MCF 10A (cell line): ENCODE measurements around the gene PIK3R6. TPM values are rescaled to one million over a fixed set of nuclear protein-coding genes. Genes with fewer than 3 reads are reported as not detected.

Experiments used
- BruUV-seq: library from RNA; stranded (reverse); fragments of 400-500 nt; replicated peaks from 2 replicates; lab custom pipeline; 2021; lab: Mats Ljungman, UMichigan
- CTCF ChIA-PET: fragments of 300-600 bp; sonication (Branson Sonifier 250); formaldehyde crosslinking; extraction: SDS; loops from one replicate; lab custom pipeline; 2021; ENCODE audit warnings: antibody characterized with exemption, inconsistent platforms; lab: Yijun Ruan, JAX
- POLR2A ChIA-PET: fragments of 300-600, 350-650 bp; sonication (Branson Sonifier 250); formaldehyde crosslinking; extraction: SDS; loops from one replicate; lab custom pipeline; 2020; ENCODE audit warnings: antibody characterized with exemption, inconsistent platforms; lab: Yijun Ruan, JAX
- DNase-seq: peaks from one replicate; pipeline ENCODE4 v3.0.0-alpha.2; 2018; ENCODE audit not compliant: unreplicated experiment
- H3K27ac Mint-ChIP-seq: one replicate; pipeline ENCODE4 v1.8.0; 2022; ENCODE audit warnings: mild to moderate bottlenecking, low read depth, mixed read lengths; ENCODE audit not compliant: unreplicated experiment
- H3K27me3 Mint-ChIP-seq: one replicate; pipeline ENCODE4 v1.8.0; 2022; ENCODE audit warnings: mixed read lengths; ENCODE audit not compliant: insufficient read depth, unreplicated experiment
- H3K36me3 Mint-ChIP-seq: one replicate; pipeline ENCODE4 v1.8.0; 2022; ENCODE audit warnings: mild to moderate bottlenecking, moderate library complexity, mixed read lengths; ENCODE audit not compliant: insufficient read depth, unreplicated experiment
- H3K4me1 Mint-ChIP-seq: one replicate; pipeline ENCODE4 v1.8.0; 2022; ENCODE audit warnings: mixed read lengths; ENCODE audit not compliant: insufficient read depth, unreplicated experiment
- H3K4me3 Mint-ChIP-seq: one replicate; pipeline ENCODE4 v1.8.0; 2022; ENCODE audit warnings: mild to moderate bottlenecking, moderate library complexity, mixed read lengths; ENCODE audit not compliant: unreplicated experiment
- H3K9me3 Mint-ChIP-seq: one replicate; pipeline ENCODE4 v1.8.0; 2022; ENCODE audit warnings: mixed read lengths; ENCODE audit not compliant: unreplicated experiment
- CTCF ChIP-seq: fragments of 200-600 bp; IDR thresholded peaks from one replicate; pipeline ENCODE4 v1.8.0; 2022; ENCODE audit warnings: antibody characterized with exemption, mild to moderate bottlenecking; ENCODE audit not compliant: unreplicated experiment
- intact Hi-C: fragments of 100-400 bp; cut with micrococcal nuclease; formaldehyde crosslinking; loops from 2 replicates; pipeline ENCODE4 v1.14.1; 2022
- total RNA-seq: library from RNA; stranded (reverse); gene quantifications from 2 replicates; pipeline ENCODE4 v1.2.3, GENCODE V29; 2022

Gene PIK3R6
- total RNA-seq, 1 experiment from 2014 or later, result not detected

- Mint-ChIP-seq H3K36me3 (no peaks in the 10 kb centered on the region), H3K4me1 (no peaks in the 10 kb centered on the region), H3K27ac (no peak overlapping the region), H3K9me3 (peaks cover 6% of the 10 kb centered on the region), H3K27me3 (no peaks in the 10 kb centered on the region), H3K4me3 (no peak overlapping the region)
- ChIA-PET CTCF (no interaction called here), POLR2A (no interaction called here)
- BruUV-seq, result no TSS peak
- no peak for TF ChIP-seq CTCF
- intact Hi-C loops, result no loop called here
- no peak for DNase-seq
Measured at GRCh38 chr17:8829036-8829941, 38.2 kb downstream of the PIK3R6 start.

GRCh38 chr17:8828517-8828875 is 39.0 kb downstream of the PIK3R6 start:
- CTCF ChIA-PET, result no interaction called here
- Mint-ChIP-seq H3K4me1 (no peaks in the 10 kb centered on the region), H3K36me3 (no peaks in the 10 kb centered on the region), H3K9me3 (peaks cover 6% of the 10 kb centered on the region), H3K27ac (no peak overlapping the region), H3K27me3 (no peaks in the 10 kb centered on the region), H3K4me3 (no peak overlapping the region)
- POLR2A ChIA-PET, result no interaction called here
- BruUV-seq, result no TSS peak
- intact Hi-C loops, result no loop called here
- no peak for TF ChIP-seq CTCF
- no peak for DNase-seq

DNA sequence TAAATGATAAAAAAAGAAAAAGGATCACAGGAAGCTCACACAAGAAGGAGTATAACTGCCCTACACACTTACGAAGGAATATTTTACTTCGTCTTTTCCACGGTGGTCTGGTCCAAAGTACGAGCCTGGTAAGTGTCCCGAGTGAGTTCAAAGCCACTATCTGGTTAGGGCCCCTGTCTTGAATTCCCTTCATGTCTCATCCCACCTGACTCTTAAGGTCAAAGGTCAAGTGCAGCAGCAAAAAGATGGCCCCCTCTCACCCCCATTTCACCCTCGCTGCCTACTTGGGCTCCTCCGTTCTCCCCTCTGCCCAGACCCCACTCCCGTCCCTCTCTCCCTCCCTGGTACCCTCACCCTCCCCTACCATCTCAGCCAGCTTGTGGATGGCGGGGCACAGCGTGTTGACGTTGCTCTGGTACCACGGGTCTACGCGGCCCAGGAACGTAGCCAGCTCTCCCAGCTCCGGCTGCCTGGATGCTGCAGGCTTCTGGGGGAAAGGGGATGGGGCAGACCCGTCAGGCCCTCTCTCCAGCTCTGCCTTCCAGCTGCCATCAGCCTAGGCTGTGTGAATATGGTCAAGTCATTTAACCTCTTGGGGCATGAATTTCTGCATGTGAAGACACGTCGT is 40.6 kb downstream of the PIK3R6 start:
- TF ChIP-seq CTCF, result no peak
- no peak for DNase-seq
- Mint-ChIP-seq H3K9me3 (peaks cover 7% of the 10 kb centered on the region), H3K4me3 (no peak overlapping the region), H3K36me3 (no peaks in the 10 kb centered on the region), H3K27ac (no peak overlapping the region), H3K4me1 (no peaks in the 10 kb centered on the region), H3K27me3 (no peaks in the 10 kb centered on the region)
- ChIA-PET POLR2A (no interaction called here), CTCF (interaction anchor here (0.6 to 1.2 kb wide), 2 partner anchors 41 to 68 kb away, joined by 3 to 4 read pairs; no protein-coding TSS in a partner anchor)
- intact Hi-C loops, result no loop called here
- BruUV-seq, result no TSS peak

GRCh38 chr17:8825802-8826201 is 41.7 kb downstream of the PIK3R6 start:
- DNase-seq, result no peak
- peaks cover 13% of the 10 kb centered on the region for H3K9me3 Mint-ChIP-seq
- no peak overlapping the region for H3K4me3 Mint-ChIP-seq
- CTCF ChIA-PET, result interaction anchor here (0.6 to 1.2 kb wide), 5 partner anchors 15 to 777 kb away, joined by 3 to 4 read pairs (median 3); no protein-coding TSS in a partner anchor
- TF ChIP-seq CTCF, result no peak
- POLR2A ChIA-PET, result interaction anchor here (0.7 kb wide), 1 partner anchor 990 kb away, joined by 4 read pairs; no protein-coding TSS in a partner anchor
- H3K27ac Mint-ChIP-seq, result no peak overlapping the region
- H3K4me1 Mint-ChIP-seq, result no peaks in the 10 kb centered on the region
- intact Hi-C loops, result no loop called here
- no peaks in the 10 kb centered on the region for H3K36me3 Mint-ChIP-seq
- BruUV-seq, result no TSS peak
- no peaks in the 10 kb centered on the region for H3K27me3 Mint-ChIP-seq
